K562 (cell line): Measurements from ENCODE around the gene CD84. TPM values are rescaled to one million over a fixed set of nuclear protein-coding genes. Genes with fewer than 3 reads are reported as not detected.

ENCODE experiments used
- ATAC-seq: fragments of 200-7000 bp; cut with Tn5 transposase; 3 replicates; pipeline ENCODE4 v1.9.1; 2020; ENCODE audit warnings: moderate library complexity
- BruUV-seq: library from RNA; stranded (reverse); fragments of 400-500 nt; replicated peaks from 2 replicates; lab custom pipeline; 2021; lab: Mats Ljungman, UMichigan
- CTCF ChIA-PET: fragments of 300-600 bp; formaldehyde crosslinking; extraction: SDS; loops from one replicate; lab custom pipeline; 2021; ENCODE audit warnings: low intra/inter-chr PET ratio; lab: Yijun Ruan, JAX
- POLR2A ChIA-PET: fragments of 300-600, 350-650 bp; sonication (Branson Sonifier 250); formaldehyde crosslinking; extraction: SDS; loops from one replicate; lab custom pipeline; 2021; ENCODE audit warnings: antibody characterized with exemption, inconsistent platforms; lab: Yijun Ruan, JAX
- DNase-seq, 4 experiments: peaks; one replicate each; pipeline versions ENCODE4 v3.0.0 to v3.0.0-alpha.2; 2011 to 2018; ENCODE audit warnings: low spot score in 3 of 4, mixed read lengths in 3 of 4; ENCODE audit errors: extremely low read depth in 1 of 4
- FAIRE-seq: peaks from 2 replicates; lab custom pipeline; 2011; peaks lifted over from hg19 to GRCh38; lab: Jason Lieb, UNC
- H2AFZ ChIP-seq: 2 replicates; pipeline ENCODE4 v1.6.0; 2011; ENCODE audit warnings: low read depth, low read length, control low read depth, inconsistent platforms
- H3K27ac ChIP-seq: fragments of 200-600 bp; 3 replicates; pipeline ENCODE4 v1.8.0; 2011; ENCODE audit warnings: low read depth, mild to moderate bottlenecking, control low read depth, inconsistent platforms, low read length, moderate library complexity, mixed read lengths; ENCODE audit errors: extremely low read depth
- H3K27me3 ChIP-seq, 2 experiments: fragments of 300-600 bp in 1 of 2; 2 replicates in 1 of 2; 3 replicates in 1 of 2; pipeline versions ENCODE4 v1.6.0 to v1.8.0; 2011; ENCODE audit warnings: inconsistent platforms in 2 of 2, low read length in 2 of 2, mild to moderate bottlenecking in 1 of 2, mixed read lengths in 1 of 2, moderate library complexity in 1 of 2; ENCODE audit not compliant: control insufficient read depth in 2 of 2, insufficient read depth in 2 of 2
- H3K36me3 ChIP-seq: fragments of 300-600 bp; 3 replicates; pipeline ENCODE4 v1.8.0; 2011; ENCODE audit warnings: mild to moderate bottlenecking, low read length, inconsistent platforms; ENCODE audit not compliant: control insufficient read depth, insufficient read depth
- H3K4me1 ChIP-seq, 2 experiments: fragments of 200-600 bp in 1 of 2; replicated peaks in 1 of 2; 2 replicates in 1 of 2; 3 replicates in 1 of 2; pipeline versions ENCODE4 v1.5.1 to v1.8.0; 2011; ENCODE audit warnings: inconsistent platforms in 2 of 2, low read length in 2 of 2, mild to moderate bottlenecking in 1 of 2, mixed read lengths in 1 of 2, moderate library complexity in 1 of 2; ENCODE audit not compliant: control insufficient read depth in 2 of 2, insufficient read depth in 2 of 2
- H3K4me2 ChIP-seq: 2 replicates; pipeline ENCODE4 v1.6.1; 2011; ENCODE audit warnings: low read length, control low read depth, inconsistent platforms, mixed read lengths; ENCODE audit not compliant: insufficient read depth
- H3K4me3 ChIP-seq: fragments of 200-600 bp; sonication (generic), shearing (Covaris generic); 2 replicates; pipeline ENCODE4 v1.5.1; 2016; ENCODE audit warnings: control low read depth, inconsistent platforms
- H3K79me2 ChIP-seq: fragments of 200-600 bp; 3 replicates; pipeline ENCODE4 v1.8.0; 2011; ENCODE audit warnings: low read length, inconsistent platforms; ENCODE audit not compliant: control insufficient read depth, insufficient read depth
- H3K9ac ChIP-seq, 2 experiments: 2 replicates each; pipeline versions ENCODE4 v1.6.0 to v1.6.1; 2011; ENCODE audit warnings: low read depth in 2 of 2, low read length in 2 of 2, control low read depth in 1 of 2, inconsistent platforms in 1 of 2, mild to moderate bottlenecking in 1 of 2, mixed read lengths in 1 of 2; ENCODE audit not compliant: insufficient read depth in 1 of 2
- H3K9me1 ChIP-seq: one replicate; pipeline ENCODE4 v1.6.0; 2011; ENCODE audit warnings: inconsistent platforms, mild to moderate bottlenecking, low read length, moderate library complexity; ENCODE audit not compliant: control insufficient read depth, insufficient read depth
- H3K9me3 ChIP-seq: replicated peaks from 2 replicates; pipeline ENCODE4 v1.5.1; 2011; ENCODE audit warnings: low read depth, low read length, inconsistent platforms; ENCODE audit not compliant: control insufficient read depth, insufficient read depth
- H4K20me1 ChIP-seq: replicated peaks from 2 replicates; pipeline ENCODE4 v1.6.1; 2011; ENCODE audit warnings: low read length, inconsistent platforms, mixed read lengths; ENCODE audit not compliant: control insufficient read depth, insufficient read depth
- CBX5 ChIP-seq: IDR thresholded peaks from 2 replicates; pipeline ENCODE4 v1.6.1; 2014; ENCODE audit warnings: low read depth, borderline replicate concordance
- DNMT1 ChIP-seq: fragments of 450-650 bp; IDR thresholded peaks from 2 replicates; pipeline ENCODE4 v1.6.1; 2016; ENCODE audit warnings: antibody characterized with exemption, mild to moderate bottlenecking
- FOS ChIP-seq: IDR thresholded peaks from 3 replicates; pipeline ENCODE4 v1.6.1; 2011; ENCODE audit not compliant: insufficient read length; ENCODE audit errors: extremely low read depth
- HNRNPLL ChIP-seq: fragments of 200-400 bp; formaldehyde crosslinking; IDR thresholded peaks from 2 replicates; pipeline ENCODE4 v1.6.1; 2017; ENCODE audit warnings: low read length, low read depth, mild to moderate bottlenecking; ENCODE audit not compliant: poor library complexity, severe bottlenecking
- ILK ChIP-seq: fragments of 450-650 bp; IDR thresholded peaks from 2 replicates; pipeline ENCODE4 v1.6.1; 2016; ENCODE audit warnings: missing genetic modification characterization, low read depth, mild to moderate bottlenecking, missing compliant biosample characterization, moderate library complexity, borderline replicate concordance
- KLF13 ChIP-seq: fragments of 450-650 bp; IDR thresholded peaks from 2 replicates; pipeline ENCODE4 v1.6.1; 2016; ENCODE audit warnings: missing genetic modification characterization, low read depth, mild to moderate bottlenecking, missing compliant biosample characterization, moderate library complexity, borderline replicate concordance
- MAFG ChIP-seq: fragments of 450-650 bp; conservative IDR thresholded peaks from 2 replicates; pipeline ENCODE4 v1.6.1; 2016; ENCODE audit warnings: missing genetic modification characterization, missing compliant biosample characterization
- MXI1 ChIP-seq: IDR thresholded peaks from 2 replicates; pipeline ENCODE4 v1.6.1; 2011; ENCODE audit warnings: low read depth, mild to moderate bottlenecking, improper control_type of control experiment, low read length
- MYNN ChIP-seq, 2 experiments: sonication (generic); formaldehyde crosslinking in 1 of 2; IDR thresholded peaks; 2 replicates each; pipeline versions ENCODE4 v1.5.0 to v1.6.1; 2016 to 2020; ENCODE audit warnings: antibody characterized with exemption in 1 of 2, missing genetic modification reagents in 1 of 2
- PHF8 ChIP-seq: fragments of 200-600 bp; sonication (generic); IDR thresholded peaks from 2 replicates; pipeline ENCODE4 v1.6.1; 2012; ENCODE audit warnings: mixed run types, mild to moderate bottlenecking, inconsistent platforms, low read length, moderate library complexity, borderline replicate concordance
- RAD51 ChIP-seq: fragments of 450-650 bp; IDR thresholded peaks from 2 replicates; pipeline ENCODE4 v1.7.1; 2016; ENCODE audit warnings: low read depth, mild to moderate bottlenecking, borderline replicate concordance
- STAT6 ChIP-seq: sonication (generic); formaldehyde crosslinking; IDR thresholded peaks from 2 replicates; pipeline ENCODE4 v1.8.1; 2023; ENCODE audit warnings: mild to moderate bottlenecking, missing genetic modification reagents
- ZBTB34 ChIP-seq: fragments of 250-450 bp; sonication (Bioruptor Pico); IDR thresholded peaks from 2 replicates; pipeline ENCODE4 v1.8.0; 2021; ENCODE audit warnings: mild to moderate bottlenecking, moderate library complexity
- ZNF217 ChIP-seq: sonication (generic); formaldehyde crosslinking; IDR thresholded peaks from 2 replicates; pipeline ENCODE4 v1.8.0; 2022; ENCODE audit warnings: mild to moderate bottlenecking, missing genetic modification reagents
- ZNF518B ChIP-seq: fragments of 250-450 bp; sonication (Bioruptor Pico); IDR thresholded peaks from 2 replicates; pipeline ENCODE4 v1.5.0; 2021; ENCODE audit warnings: mild to moderate bottlenecking, moderate library complexity
- WGBS: fragments of 100-300 bp; shearing (Covaris generic); methylation state at CpG from one replicate; pipeline ENCODE4 v1.1.6; 2016; ENCODE audit warnings: low coverage, mixed read lengths; ENCODE audit not compliant: insufficient coverage; ENCODE audit errors: missing lambda C conversion rate; 5-methylcytosine and 5-hydroxymethylcytosine counted together
- in situ Hi-C: fragments of 300-500 bp; cut with MboI; formaldehyde crosslinking; loops from 4 replicates; pipeline ENCODE4 v1.15.0; 2018; ENCODE audit warnings: inconsistent platforms, mixed read lengths
- intact Hi-C: fragments of 100-400 bp; cut with micrococcal nuclease; formaldehyde crosslinking; loops from 2 replicates; pipeline ENCODE4 v1.14.2; 2022
- polyA plus RNA-seq, 8 experiments: library from polyadenylated mRNA; depleted of rRNA in 4 of 8; stranded (reverse) in 5 of 8; unstranded in 3 of 8; fragments of >200 nt; fragmentation: Nextera tagmentation in 2 of 8; fragmentation: Illumina TruSeq in 1 of 8; extraction: Ambion mirVana in 2 of 8; extraction: Trizol in 1 of 8; gene quantifications; 2 replicates each; pipeline versions ENCODE4 v1.2.1 to v1.2.3, GENCODE V29; 2011 to 2014; ENCODE audit warnings: inconsistent platforms in 1 of 8, missing spikeins in 1 of 8
- total RNA-seq, 7 experiments: library from RNA; depleted of rRNA in 6 of 7; stranded (reverse); fragments of >200 nt in 6 of 7; fragmentation: Illumina TruSeq in 2 of 7; extraction: Trizol in 2 of 7; gene quantifications; 2 replicates each; pipeline versions ENCODE4 v1.2.1 to v1.2.3, GENCODE V29; 2011 to 2021; ENCODE audit warnings: low replicate concordance in 1 of 7

CD84 gene
- total and polyA plus RNA-seq, 9 of the 15 experiments (the other 6 are each of a cell fraction or from before 2014, with no cell fraction given) = 0.82 to 6.8 (median 2.0) TPM

- Histone ChIP-seq H3K4me3 (no peak overlapping the region), H3K4me1 (peaks cover 0 to 5% of the 10 kb centered on the region in 2 experiments; a peak in 3 of 5 replicates), H3K4me2 (no peak overlapping the region), H3K79me2 (no peaks in the 10 kb centered on the region), H3K9me1 (no peaks in the 10 kb centered on the region), H3K9me3 (0 out of 2 replicates have a peak, but pooled peaks cover 3% of the 10 kb centered on the region), H3K27me3 (no peaks in the 10 kb centered on the region), H4K20me1 (no peaks in the 10 kb centered on the region), H3K9ac (no peak overlapping the region), H3K27ac (no peak overlapping the region), H2AFZ (peak overlapping the region; percentile 78), H3K36me3 (no peaks in the 10 kb centered on the region)
- no peak for DNase-seq
- in situ Hi-C loops = no loop called here
- ATAC-seq = no peak
- ChIA-PET CTCF (no interaction called here), POLR2A (interaction anchor here (0.7 to 1.7 kb wide), 4 partner anchors 10 to 21 kb away, joined by 3 to 4 read pairs (median 3); no protein-coding TSS in a partner anchor)
- BruUV-seq = no TSS peak
- FAIRE-seq = no peak
- 59% methylated on average over 4 of the region's 4 CpGs for WGBS
- intact Hi-C loops = loop anchor here (2.0 to 10.0 kb wide), 2 partner anchors 55 to 145 kb away; no protein-coding TSS in a partner anchor
- TF ChIP-seq ZBTB34 (CRISPR knock-in tag) (no peak), CBX5 (no peak), KLF13 (no peak), PHF8 (no peak), MYNN (IDR thresholded peaks at IDR 0.05) (no peak), MYNN (CRISPR knock-in tag; IDR thresholded peaks at IDR 0.05) (no peak), MXI1 (no peak), DNMT1 (no peak), STAT6 (CRISPR knock-in tag) (no peak), FOS (no peak), MAFG (tag) (no peak), ZNF518B (CRISPR knock-in tag) (no peak), HNRNPLL (no peak), RAD51 (no peak), ILK (tag) (no peak), ZNF217 (CRISPR knock-in tag) (no peak)
Measured at GRCh38 chr1:160619742-160620277, 40.5 kb upstream of the CD84 start.
